ENCODE measurements around the gene TEX19. TPM values are rescaled to one million over a fixed set of nuclear protein-coding genes. Genes with fewer than 3 reads are reported as not detected.

TEX19 gene
- total and polyA plus RNA-seq, 11 donors = not detected

DNA sequence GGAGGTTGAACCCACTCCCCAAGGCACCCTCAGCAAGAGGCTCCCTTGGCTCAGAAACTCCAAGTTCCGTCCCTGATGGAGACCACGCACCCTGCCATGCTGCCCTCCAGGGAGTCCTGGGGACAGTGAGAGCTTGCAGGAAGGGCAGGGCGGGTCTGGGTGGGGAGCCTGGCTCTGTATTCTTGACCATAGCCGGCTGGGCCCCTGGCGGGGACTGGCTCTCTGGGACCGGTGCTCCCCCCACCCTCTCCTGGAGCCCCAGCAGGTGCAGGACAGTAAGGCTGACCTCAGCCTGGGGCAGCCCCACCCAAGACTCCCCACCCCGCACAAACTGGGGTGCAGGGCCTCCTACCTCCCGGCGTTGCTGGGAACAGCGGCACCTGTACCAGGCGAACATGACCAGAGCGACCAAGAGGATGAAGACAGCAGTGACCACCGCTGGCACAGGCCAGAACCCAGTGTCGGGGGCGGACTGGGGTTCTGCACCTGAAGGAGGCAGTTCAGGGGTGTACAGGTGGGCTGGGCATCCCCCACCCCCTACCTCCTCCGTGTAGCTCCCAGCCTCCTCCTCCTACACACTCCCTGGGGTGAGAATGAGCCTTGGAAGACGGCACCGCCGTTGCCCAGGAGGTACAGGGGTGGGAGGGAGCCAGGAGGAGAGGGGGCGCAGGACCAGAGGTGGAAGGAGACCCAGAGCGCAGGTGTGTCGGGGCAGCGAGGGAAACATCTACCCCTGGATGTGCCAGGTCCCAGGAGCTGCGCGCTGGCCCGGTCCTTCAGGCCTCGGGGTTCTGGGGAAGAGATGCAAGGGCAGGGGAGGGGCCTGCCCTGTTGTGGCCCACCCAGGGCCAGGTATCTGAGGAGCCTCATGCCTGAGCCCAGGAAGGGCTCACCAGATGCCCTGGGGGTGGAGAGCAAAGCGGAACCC lies 36.3 kb upstream of the TEX19 start:
- Histone ChIP-seq H3K27ac (no peak overlapping the region), H3K4me1 (peaks cover 0 to 11% (median 4%) of the 10 kb centered on the region in 12 donors), H3K27me3 (peaks cover 0 to 24% (median 0%) of the 10 kb centered on the region in 9 donors), H3K9me3 (no peaks in the 10 kb centered on the region), H3K4me3 (no peak overlapping the region), H3K36me3 (peaks cover 0 to 17% (median 0%) of the 10 kb centered on the region in 9 donors)
- TF ChIP-seq, protein P1, sequence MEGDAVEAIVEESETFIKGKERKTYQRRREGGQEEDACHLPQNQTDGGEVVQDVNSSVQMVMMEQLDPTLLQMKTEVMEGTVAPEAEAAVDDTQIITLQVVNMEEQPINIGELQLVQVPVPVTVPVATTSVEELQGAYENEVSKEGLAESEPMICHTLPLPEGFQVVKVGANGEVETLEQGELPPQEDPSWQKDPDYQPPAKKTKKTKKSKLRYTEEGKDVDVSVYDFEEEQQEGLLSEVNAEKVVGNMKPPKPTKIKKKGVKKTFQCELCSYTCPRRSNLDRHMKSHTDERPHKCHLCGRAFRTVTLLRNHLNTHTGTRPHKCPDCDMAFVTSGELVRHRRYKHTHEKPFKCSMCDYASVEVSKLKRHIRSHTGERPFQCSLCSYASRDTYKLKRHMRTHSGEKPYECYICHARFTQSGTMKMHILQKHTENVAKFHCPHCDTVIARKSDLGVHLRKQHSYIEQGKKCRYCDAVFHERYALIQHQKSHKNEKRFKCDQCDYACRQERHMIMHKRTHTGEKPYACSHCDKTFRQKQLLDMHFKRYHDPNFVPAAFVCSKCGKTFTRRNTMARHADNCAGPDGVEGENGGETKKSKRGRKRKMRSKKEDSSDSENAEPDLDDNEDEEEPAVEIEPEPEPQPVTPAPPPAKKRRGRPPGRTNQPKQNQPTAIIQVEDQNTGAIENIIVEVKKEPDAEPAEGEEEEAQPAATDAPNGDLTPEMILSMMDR (IDR thresholded peaks at IDR 0.05) = no peak
- no peak for TF ChIP-seq POLR2A (IDR thresholded peaks at IDR 0.05)
- ATAC-seq (no peak), DNase-seq (no peak)
- WGBS, 4 donors = 83 to 87% (median 84%) methylated on average over 19 to 28 of the region's 28 CpGs
- intact Hi-C loops (cut with DNase I) = loop anchor here in 8 of 10 donors (5.0 to 10.0 kb wide), 8 partner anchors 80 to 295 kb away; partner anchors contain the start of genes RAC3 (in 3 of the 8) and DCXR (in 1 of the 8)

- intact Hi-C loops (cut with DNase I) = loop anchor here in 8 of 10 donors (5.0 to 10.0 kb wide), 8 partner anchors 81 to 296 kb away; partner anchors contain the start of genes RAC3 (in 3 of the 8) and DCXR (in 1 of the 8)
- DNase-seq = no peak
Measured at GRCh38 chr17:82323514-82324234, 35.4 kb upstream of the TEX19 start.

GRCh38 chr17:82324566-82325285 lies 34.3 kb upstream of the TEX19 start:
- Histone ChIP-seq H3K4me1 (peaks cover 0 to 12% (median 4%) of the 10 kb centered on the region in 12 donors), H3K27ac (no peak overlapping the region), H3K4me3 (no peak overlapping the region), H3K36me3 (peaks cover 0 to 28% (median 0%) of the 10 kb centered on the region in 9 donors), H3K27me3 (peaks cover 0 to 30% (median 0%) of the 10 kb centered on the region in 9 donors), H3K9me3 (no peaks in the 10 kb centered on the region)
- no peak for TF ChIP-seq POLR2A (IDR thresholded peaks at IDR 0.05)
- TF ChIP-seq, protein P1 (IDR thresholded peaks at IDR 0.05) = no peak
- WGBS, 4 donors = 73 to 76% (median 74%) methylated on average over 21 to 25 of the region's 25 CpGs
- intact Hi-C loops (cut with DNase I) = loop anchor here in 8 of 10 donors (5.0 to 10.0 kb wide), 8 partner anchors 82 to 297 kb away; partner anchors contain the start of genes RAC3 (in 3 of the 8) and DCXR (in 1 of the 8)
- no peak for DNase-seq
- ATAC-seq = peak in 1 of 4 donors; percentile 23

More at GRCh38 chr17:82323514-82324234, 35.4 kb upstream of the TEX19 start:
- H3K27me3 ChIP-seq = peaks cover 0 to 29% (median 0%) of the 10 kb centered on the region in 9 donors
- H3K36me3 ChIP-seq = peaks cover 0 to 25% (median 0%) of the 10 kb centered on the region in 9 donors
- 63 to 72% (median 71%) methylated on average over 19 to 21 of the region's 21 CpGs for WGBS, 4 donors
- no peaks in the 10 kb centered on the region for H3K9me3 ChIP-seq
- H3K4me1 ChIP-seq = peaks cover 0 to 11% (median 4%) of the 10 kb centered on the region in 12 donors
- H3K4me3 ChIP-seq = no peak overlapping the region
- ATAC-seq = no peak
- H3K27ac ChIP-seq = no peak overlapping the region
- TF ChIP-seq, protein P1 (IDR thresholded peaks at IDR 0.05) = no peak
